OCI-LY1 (cell line): ENCODE measurements around the gene CRYBG2.
"Not testable (repeated sequence)": the region's sequence is repeated elsewhere in the genome, so short reads cannot be mapped to it uniquely, and the experiment has no call there.

Source experiments
- H2AFZ ChIP-seq: fragments of 200-600 bp; sonication (generic), shearing (Covaris generic); 2 replicates; pipeline ENCODE4 v1.6.0; 2014; ENCODE audit warnings: antibody characterized with exemption, mild to moderate bottlenecking, low read length
- H3F3A ChIP-seq: fragments of 200-600 bp; sonication (generic), shearing (Covaris generic); 2 replicates; pipeline ENCODE4 v1.6.0; 2014; ENCODE audit warnings: mild to moderate bottlenecking, antibody characterized with exemption, low read length, moderate library complexity; ENCODE audit not compliant: insufficient read depth
- H3K27ac ChIP-seq: fragments of 200-600 bp; sonication (generic); 2 replicates; pipeline ENCODE4 v1.5.1; 2014; ENCODE audit warnings: low read length, mixed run types, mild to moderate bottlenecking, low read depth; ENCODE audit not compliant: poor library complexity, severe bottlenecking
- H3K27me3 ChIP-seq: fragments of 200-600 bp; sonication (generic); 2 replicates; pipeline ENCODE4 v1.6.0; 2014; ENCODE audit warnings: antibody characterized with exemption, mild to moderate bottlenecking, low read length, moderate library complexity; ENCODE audit not compliant: insufficient read depth
- H3K36me3 ChIP-seq: fragments of 200-600 bp; sonication (generic); 2 replicates; pipeline ENCODE4 v1.6.1; 2014; ENCODE audit warnings: mild to moderate bottlenecking, antibody characterized with exemption, low read length, moderate library complexity, mixed read lengths; ENCODE audit not compliant: insufficient read depth
- H3K4me1 ChIP-seq: fragments of 200-600 bp; sonication (generic); 2 replicates; pipeline ENCODE4 v1.5.1; 2014; ENCODE audit warnings: mild to moderate bottlenecking, low read length, moderate library complexity; ENCODE audit not compliant: insufficient read depth, severe bottlenecking
- H3K4me2 ChIP-seq: fragments of 200-600 bp; sonication (generic), shearing (Covaris generic); 2 replicates; pipeline ENCODE4 v1.6.1; 2014; ENCODE audit warnings: low read length
- H3K4me3 ChIP-seq: fragments of 200-600 bp; sonication (generic); 2 replicates; pipeline ENCODE4 v1.5.1; 2014; ENCODE audit warnings: low read length, low read depth, mild to moderate bottlenecking, mixed read lengths; ENCODE audit not compliant: poor library complexity, severe bottlenecking
- H3K79me2 ChIP-seq: fragments of 200-600 bp; shearing (Covaris generic); 2 replicates; pipeline ENCODE4 v1.6.1; 2016; ENCODE audit warnings: mixed run types, low read length, mixed read lengths; ENCODE audit not compliant: insufficient read depth
- H3K9ac ChIP-seq: fragments of 200-600 bp; sonication (generic), shearing (Covaris generic); 2 replicates; pipeline ENCODE4 v1.6.1; 2014; ENCODE audit warnings: mild to moderate bottlenecking, low read length, mixed read lengths
- H3K9me2 ChIP-seq: fragments of 200-600 bp; sonication (generic), shearing (Covaris generic); 2 replicates; pipeline ENCODE4 v1.6.1; 2014; ENCODE audit warnings: low read depth, mild to moderate bottlenecking, low read length, mixed read lengths
- H3K9me3 ChIP-seq: fragments of 200-600 bp; shearing (Covaris generic); 2 replicates; pipeline ENCODE4 v1.6.1; 2014; ENCODE audit warnings: low read length, mixed read lengths
- H4K20me1 ChIP-seq: fragments of 200-600 bp; sonication (generic), shearing (Covaris generic); 2 replicates; pipeline ENCODE4 v1.6.0; 2016; ENCODE audit warnings: mild to moderate bottlenecking, low read length; ENCODE audit not compliant: insufficient read depth
- CTCF ChIP-seq: fragments of 200-600 bp; sonication (generic), shearing (Covaris generic); IDR thresholded peaks from 2 replicates; pipeline ENCODE4 v1.5.1; 2017; ENCODE audit warnings: mild to moderate bottlenecking, antibody characterized with exemption, low read length, moderate library complexity, mixed read lengths
- EZH2 ChIP-seq: fragments of 200-600 bp; sonication (generic), shearing (Covaris generic); IDR thresholded peaks from 2 replicates; pipeline ENCODE4 v1.8.0; 2017; ENCODE audit warnings: borderline replicate concordance, mixed run types, mild to moderate bottlenecking, antibody characterized with exemption, low read length, moderate library complexity, mixed read lengths

Gene CRYBG2

DNA sequence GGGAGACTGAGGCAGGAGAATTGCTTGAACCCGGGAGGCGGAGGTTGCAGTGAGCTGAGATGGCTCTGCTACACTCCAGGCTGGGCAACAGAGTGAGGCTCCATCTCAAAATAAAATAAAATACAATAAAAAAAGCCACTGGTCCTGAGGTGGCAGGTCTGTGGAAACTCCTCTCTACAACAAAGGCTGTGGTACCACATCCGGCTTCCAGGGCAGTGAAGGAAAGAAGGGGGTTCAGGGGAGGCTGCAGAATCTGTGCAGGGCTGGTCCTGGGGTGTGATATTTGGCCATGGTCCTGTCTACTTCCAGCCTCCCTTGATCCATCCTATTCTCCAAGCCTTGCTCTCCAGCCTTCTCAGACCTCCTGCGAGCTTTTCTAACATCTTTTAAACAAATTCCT is 19.4 kb upstream of the CRYBG2 start:
- Histone ChIP-seq H3K27me3 (no peaks in the 10 kb centered on the region), H3K36me3 (no peaks in the 10 kb centered on the region), H3K27ac (no peak overlapping the region), H2AFZ (no peak overlapping the region), H3K9me3 (no peaks in the 10 kb centered on the region), H3K4me2 (no peak overlapping the region), H3K79me2 (no peaks in the 10 kb centered on the region), H4K20me1 (no peaks in the 10 kb centered on the region), H3K4me1 (no peaks in the 10 kb centered on the region), H3K9ac (no peak overlapping the region), H3K9me2 (no peaks in the 10 kb centered on the region), H3F3A (no peaks in the 10 kb centered on the region), H3K4me3 (no peak overlapping the region)
- TF ChIP-seq CTCF (no peak), EZH2 (no peak)

DNA sequence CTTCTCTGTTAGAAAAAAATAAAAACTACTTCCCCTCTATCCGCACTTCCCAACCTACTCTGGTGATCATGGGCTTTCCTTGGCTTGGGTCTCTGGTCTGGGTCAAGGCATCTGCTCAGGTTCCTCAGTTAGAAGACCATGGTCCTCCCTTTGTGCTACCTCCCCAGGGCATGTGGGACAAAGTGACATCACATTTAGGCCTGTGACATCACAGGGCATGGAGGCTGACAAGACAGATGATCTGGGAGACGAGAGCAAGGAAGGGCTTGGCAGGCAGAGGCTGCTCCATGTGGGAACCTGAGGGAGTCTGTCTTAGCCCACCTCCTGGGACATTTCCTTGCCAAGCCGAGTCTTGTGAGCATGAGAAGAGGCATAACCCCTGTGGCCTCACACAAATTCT is 18.7 kb upstream of the CRYBG2 start, which contains the start of gene ZNF683:
Gene ZNF683 (minus strand): TSS at position 140 of the 400 bp plus-strand sequence. CDS start 4,179 bp downstream, outside the sequence.
- not testable (repeated sequence) for H3F3A ChIP-seq, H3K4me3 ChIP-seq, H4K20me1 ChIP-seq, H3K4me1 ChIP-seq, H3K4me2 ChIP-seq, H3K79me2 ChIP-seq, H3K36me3 ChIP-seq, H3K27me3 ChIP-seq, H2AFZ ChIP-seq, H3K27ac ChIP-seq, H3K9me2 ChIP-seq, H3K9ac ChIP-seq, H3K9me3 ChIP-seq

DNA sequence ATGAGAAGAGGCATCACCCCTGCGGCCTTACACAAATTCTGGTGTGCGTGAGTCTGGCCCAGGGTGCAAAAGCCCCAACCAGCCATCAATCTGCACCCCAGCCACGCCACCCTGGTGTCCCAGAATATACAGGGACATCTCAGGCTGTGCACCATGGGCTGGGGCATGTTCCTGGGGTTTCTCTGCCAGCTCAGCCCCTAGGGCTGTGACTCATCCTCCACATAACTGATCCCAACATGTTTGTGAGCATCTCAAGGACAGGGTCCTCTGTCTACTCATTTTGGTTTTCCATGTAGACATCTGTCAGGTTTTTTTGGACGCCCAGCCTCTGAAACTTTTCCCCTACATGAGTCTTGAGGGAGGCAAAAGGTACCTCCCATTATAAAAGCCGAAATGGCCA is 18.1 kb upstream of the CRYBG2 start:
- H3K9ac ChIP-seq = no peak overlapping the region
- H3K27ac ChIP-seq = no peak overlapping the region

More for the DNA sequence above, 18.1 kb upstream of the CRYBG2 start:
- Histone ChIP-seq H3K4me3 (no peak overlapping the region), H3K36me3 (no peaks in the 10 kb centered on the region), H3K4me1 (no peaks in the 10 kb centered on the region), H3K9me3 (no peaks in the 10 kb centered on the region), H3F3A (no peaks in the 10 kb centered on the region), H3K27me3 (no peaks in the 10 kb centered on the region), H4K20me1 (no peaks in the 10 kb centered on the region), H3K9me2 (no peaks in the 10 kb centered on the region), H2AFZ (no peak overlapping the region), H3K79me2 (no peaks in the 10 kb centered on the region), H3K4me2 (no peak overlapping the region)
- TF ChIP-seq EZH2 = no peak
- no peak for TF ChIP-seq CTCF
